Upper lobe of right lung (tissue), 1 donor: ENCODE data around the gene ADCY2. TPM values are rescaled to one million over a fixed set of nuclear protein-coding genes. Genes with fewer than 3 reads are reported as not detected.

Experiments
- ATAC-seq: fragments of 200-7000 bp; cut with Tn5 transposase; one replicate; pipeline ENCODE4 v1.9.1; 2020; ENCODE audit warnings: mild to moderate bottlenecking, moderate library complexity
- DNase-seq: peaks from one replicate; pipeline ENCODE4 v3.0.0-alpha.2; 2020
- H3K27ac ChIP-seq: fragments of 200-600 bp; one replicate; pipeline ENCODE4 v1.8.0; 2022
- H3K27me3 ChIP-seq: fragments of 200-600 bp; one replicate; pipeline ENCODE4 v1.8.0; 2022; ENCODE audit warnings: mild to moderate bottlenecking
- H3K36me3 ChIP-seq: fragments of 200-600 bp; one replicate; pipeline ENCODE4 v1.8.0; 2022
- H3K4me1 ChIP-seq: fragments of 200-600 bp; one replicate; pipeline ENCODE4 v1.8.0; 2022
- H3K4me3 ChIP-seq: fragments of 200-600 bp; one replicate; pipeline ENCODE4 v1.8.0; 2022; ENCODE audit warnings: mild to moderate bottlenecking
- H3K9me3 ChIP-seq: fragments of 200-600 bp; one replicate; pipeline ENCODE4 v1.8.0; 2022
- CTCF ChIP-seq: fragments of 200-600 bp; IDR thresholded peaks from one replicate; pipeline ENCODE4 v1.8.0; 2022; ENCODE audit warnings: antibody characterized with exemption
- intact Hi-C: fragments of 100-400 bp; cut with DNase I; formaldehyde crosslinking; loops from one replicate; pipeline ENCODE4 v1.11.0; 2022
- total RNA-seq: library from RNA; stranded (reverse); fragmentation: NEBNext Ultra II Directional; extraction: Animal tissue kit (Norgen Biotek cat#: 25700); gene quantifications from one replicate; pipeline ENCODE4 v1.2.1, GENCODE V29; 2021
- donor health status: DM: no; HTN: yes; CAD: no; lungs with severe emphysema.

Gene ADCY2
- total RNA-seq, 1 donor from 2014 or later, result 0.17 TPM

GRCh38 chr5:7638456-7638855 lies 242.5 kb downstream of the ADCY2 start:
- intact Hi-C loops, result no loop called here
- ATAC-seq, result no peak
- no peak for DNase-seq

GRCh38 chr5:7642029-7642428 lies 246.1 kb downstream of the ADCY2 start:
- ATAC-seq (no peak), DNase-seq (no peak)
- TF ChIP-seq CTCF, result no peak
- no peaks in the 10 kb centered on the region for H3K9me3 ChIP-seq
- no peak overlapping the region for H3K4me3 ChIP-seq
- no peaks in the 10 kb centered on the region for H3K36me3 ChIP-seq
- H3K4me1 ChIP-seq, result no peaks in the 10 kb centered on the region
- H3K27ac ChIP-seq, result no peak overlapping the region
- intact Hi-C loops, result no loop called here
- no peaks in the 10 kb centered on the region for H3K27me3 ChIP-seq

More at GRCh38 chr5:7638456-7638855, 242.5 kb downstream of the ADCY2 start:
- Histone ChIP-seq H3K36me3 (no peaks in the 10 kb centered on the region), H3K4me3 (no peak overlapping the region), H3K27me3 (no peaks in the 10 kb centered on the region), H3K4me1 (no peaks in the 10 kb centered on the region), H3K9me3 (no peaks in the 10 kb centered on the region), H3K27ac (no peak overlapping the region)
- no peak for TF ChIP-seq CTCF

GRCh38 chr5:7644723-7645122 lies 248.8 kb downstream of the ADCY2 start:
- no peak for ATAC-seq
- TF ChIP-seq CTCF, result no peak
- no peaks in the 10 kb centered on the region for H3K9me3 ChIP-seq
- intact Hi-C loops, result no loop called here
- no peak for DNase-seq
- H3K27me3 ChIP-seq, result no peaks in the 10 kb centered on the region
- no peaks in the 10 kb centered on the region for H3K36me3 ChIP-seq
- no peaks in the 10 kb centered on the region for H3K4me1 ChIP-seq
- no peak overlapping the region for H3K27ac ChIP-seq
- H3K4me3 ChIP-seq, result no peak overlapping the region

GRCh38 chr5:7650755-7651154 lies 254.8 kb downstream of the ADCY2 start:
- ATAC-seq (no peak), DNase-seq (no peak)
- TF ChIP-seq CTCF, result no peak
- Histone ChIP-seq H3K36me3 (no peaks in the 10 kb centered on the region), H3K9me3 (no peaks in the 10 kb centered on the region), H3K4me1 (no peaks in the 10 kb centered on the region), H3K27ac (no peak overlapping the region), H3K27me3 (no peaks in the 10 kb centered on the region), H3K4me3 (no peak overlapping the region)
- intact Hi-C loops, result no loop called here

DNA sequence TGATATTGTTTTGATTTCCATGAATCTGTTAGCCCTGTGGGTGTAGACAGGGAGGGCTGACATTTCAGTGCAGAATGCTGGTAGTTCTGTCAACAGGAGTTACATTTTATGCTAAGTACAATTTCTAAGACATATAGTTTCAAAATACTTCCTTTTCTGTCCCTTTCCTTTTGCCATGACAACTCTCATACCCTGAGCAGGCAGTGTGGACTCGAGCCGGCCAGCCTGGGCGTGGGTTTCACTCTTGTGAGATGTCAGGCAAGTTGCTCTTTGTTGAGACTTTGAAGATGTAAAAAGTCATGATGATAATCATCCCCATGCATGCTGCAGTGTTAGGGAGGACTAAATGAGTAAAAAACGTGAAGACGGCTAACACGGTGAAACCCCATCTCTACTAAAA lies 257.1 kb downstream of the ADCY2 start:
- Histone ChIP-seq H3K9me3 (no peaks in the 10 kb centered on the region), H3K4me3 (no peak overlapping the region), H3K36me3 (no peaks in the 10 kb centered on the region), H3K27ac (no peak overlapping the region), H3K4me1 (no peaks in the 10 kb centered on the region), H3K27me3 (no peaks in the 10 kb centered on the region)
- TF ChIP-seq CTCF, result no peak
- intact Hi-C loops, result no loop called here
- DNase-seq, result no peak
- no peak for ATAC-seq

DNA sequence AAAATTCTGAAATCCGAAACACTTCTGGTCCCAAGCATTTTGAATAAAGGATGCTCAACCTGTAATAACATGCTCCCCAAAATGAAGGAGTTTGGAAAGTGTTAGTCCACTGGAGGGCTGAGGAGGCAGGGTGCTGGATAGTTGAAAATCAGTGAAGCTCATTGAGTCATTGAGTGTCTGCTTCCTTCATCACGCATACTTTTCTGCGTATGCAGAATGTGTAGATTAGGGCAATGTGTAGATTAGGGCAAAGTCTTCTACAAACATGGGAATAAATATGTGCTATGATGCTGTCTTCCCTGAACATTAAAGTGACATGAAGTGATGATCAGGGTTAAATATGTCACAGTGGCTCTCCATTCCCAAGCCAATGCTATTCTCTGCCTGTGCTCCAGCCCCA lies 261.2 kb downstream of the ADCY2 start:
- Histone ChIP-seq H3K36me3 (no peaks in the 10 kb centered on the region), H3K27me3 (no peaks in the 10 kb centered on the region), H3K9me3 (no peaks in the 10 kb centered on the region), H3K27ac (no peak overlapping the region), H3K4me3 (no peak overlapping the region), H3K4me1 (no peaks in the 10 kb centered on the region)
- DNase-seq, result no peak
- TF ChIP-seq CTCF, result no peak
- intact Hi-C loops, result no loop called here
- ATAC-seq, result no peak
